IMR-90 (cell line): Measurements from ENCODE around the gene IGF1.

Experiments
- BHLHE40 ChIP-seq: fragments of 150-350 bp; IDR thresholded peaks from 2 replicates; pipeline ENCODE4 v1.6.1; 2016; ENCODE audit warnings: mild to moderate bottlenecking, low read depth, low read length
- CHD1 ChIP-seq: IDR thresholded peaks from 2 replicates; pipeline ENCODE4 v1.6.1; 2012; ENCODE audit warnings: low read depth, low read length, improper control_type of control experiment
- CTCF ChIP-seq: conservative IDR thresholded peaks from 2 replicates; pipeline ENCODE4 v1.5.1; 2012; ENCODE audit warnings: mild to moderate bottlenecking, low read depth, low read length, improper control_type of control experiment
- MAFK ChIP-seq: IDR thresholded peaks from 2 replicates; pipeline ENCODE4 v1.6.1; 2012; ENCODE audit warnings: low read depth, low read length, improper control_type of control experiment
- NFE2L2 ChIP-seq: fragments of 150-350 bp; IDR thresholded peaks from 2 replicates; pipeline ENCODE4 v1.6.1; 2016; ENCODE audit warnings: low read depth, mild to moderate bottlenecking, low read length
- POLR2A ChIP-seq: IDR thresholded peaks from 2 replicates; pipeline ENCODE4 v1.6.1; 2012; ENCODE audit warnings: mild to moderate bottlenecking, low read depth, low read length
- RAD21 ChIP-seq: IDR thresholded peaks from 2 replicates; pipeline ENCODE4 v1.6.1; 2012; ENCODE audit warnings: low read length, improper control_type of control experiment
- TF ChIP-seq, protein P1 (sequence below): fragments of 150-350 bp; IDR thresholded peaks from 2 replicates; pipeline ENCODE4 v1.6.1; 2016; ENCODE audit warnings: low read depth, mild to moderate bottlenecking, low read length, moderate library complexity, borderline replicate concordance

GRCh38 chr12:102425109-102426039 is 55.0 kb downstream of the IGF1 start:
- TF ChIP-seq CTCF = no peak
- TF ChIP-seq POLR2A = no peak
- TF ChIP-seq, protein P1, sequence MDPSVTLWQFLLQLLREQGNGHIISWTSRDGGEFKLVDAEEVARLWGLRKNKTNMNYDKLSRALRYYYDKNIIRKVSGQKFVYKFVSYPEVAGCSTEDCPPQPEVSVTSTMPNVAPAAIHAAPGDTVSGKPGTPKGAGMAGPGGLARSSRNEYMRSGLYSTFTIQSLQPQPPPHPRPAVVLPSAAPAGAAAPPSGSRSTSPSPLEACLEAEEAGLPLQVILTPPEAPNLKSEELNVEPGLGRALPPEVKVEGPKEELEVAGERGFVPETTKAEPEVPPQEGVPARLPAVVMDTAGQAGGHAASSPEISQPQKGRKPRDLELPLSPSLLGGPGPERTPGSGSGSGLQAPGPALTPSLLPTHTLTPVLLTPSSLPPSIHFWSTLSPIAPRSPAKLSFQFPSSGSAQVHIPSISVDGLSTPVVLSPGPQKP = no peak
- no peak for TF ChIP-seq RAD21
- no peak for TF ChIP-seq NFE2L2
- TF ChIP-seq CHD1 = no peak
- no peak for TF ChIP-seq BHLHE40
- TF ChIP-seq MAFK = no peak
